Loucy (cell line): Measurements from ENCODE around the gene SLC35B4.

Experiments used
- EZH2phosphoT487 ChIP-seq: fragments of 200-600 bp; IDR thresholded peaks from 2 replicates; pipeline ENCODE4 v1.6.1; 2018; ENCODE audit warnings: antibody characterized with exemption, mild to moderate bottlenecking, moderate library complexity, borderline replicate concordance
- TF ChIP-seq, protein P1 (sequence below): fragments of 200-600 bp; sonication (generic); conservative IDR thresholded peaks from 2 replicates; pipeline ENCODE4 v1.5.1; 2014; ENCODE audit warnings: mild to moderate bottlenecking, antibody characterized with exemption, low read length

DNA sequence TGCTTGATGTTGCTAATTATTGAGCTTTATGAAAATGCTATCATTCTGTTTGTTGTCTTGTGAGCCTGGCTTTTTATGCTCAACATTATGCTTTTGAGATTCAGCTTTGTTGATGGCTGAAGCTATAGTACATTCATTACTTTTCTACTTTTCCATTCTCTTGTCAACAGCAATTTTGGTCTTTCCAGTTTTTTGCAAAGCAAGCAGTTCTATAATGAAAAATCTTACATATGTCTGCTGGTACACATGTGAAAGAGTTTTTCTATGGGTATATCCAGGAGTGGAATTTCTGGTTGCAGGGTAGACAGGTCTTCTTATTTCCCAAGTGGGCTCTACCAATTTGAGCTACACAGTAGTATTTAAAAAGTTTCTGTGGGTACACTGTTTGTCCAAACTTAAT, 36.8 kb downstream of the SLC35B4 start:
- TF ChIP-seq, protein P1, sequence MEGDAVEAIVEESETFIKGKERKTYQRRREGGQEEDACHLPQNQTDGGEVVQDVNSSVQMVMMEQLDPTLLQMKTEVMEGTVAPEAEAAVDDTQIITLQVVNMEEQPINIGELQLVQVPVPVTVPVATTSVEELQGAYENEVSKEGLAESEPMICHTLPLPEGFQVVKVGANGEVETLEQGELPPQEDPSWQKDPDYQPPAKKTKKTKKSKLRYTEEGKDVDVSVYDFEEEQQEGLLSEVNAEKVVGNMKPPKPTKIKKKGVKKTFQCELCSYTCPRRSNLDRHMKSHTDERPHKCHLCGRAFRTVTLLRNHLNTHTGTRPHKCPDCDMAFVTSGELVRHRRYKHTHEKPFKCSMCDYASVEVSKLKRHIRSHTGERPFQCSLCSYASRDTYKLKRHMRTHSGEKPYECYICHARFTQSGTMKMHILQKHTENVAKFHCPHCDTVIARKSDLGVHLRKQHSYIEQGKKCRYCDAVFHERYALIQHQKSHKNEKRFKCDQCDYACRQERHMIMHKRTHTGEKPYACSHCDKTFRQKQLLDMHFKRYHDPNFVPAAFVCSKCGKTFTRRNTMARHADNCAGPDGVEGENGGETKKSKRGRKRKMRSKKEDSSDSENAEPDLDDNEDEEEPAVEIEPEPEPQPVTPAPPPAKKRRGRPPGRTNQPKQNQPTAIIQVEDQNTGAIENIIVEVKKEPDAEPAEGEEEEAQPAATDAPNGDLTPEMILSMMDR: no peak
- TF ChIP-seq EZH2phosphoT487: no peak
